ENCODE results near the gene KCNV2. TPM values are rescaled to one million over a fixed set of nuclear protein-coding genes. Genes with fewer than 3 reads are reported as not detected.

KCNV2 gene
- total and polyA plus RNA-seq, 2 experiments from 2014 or later, result 0.60 TPM; not detected in 1

DNA sequence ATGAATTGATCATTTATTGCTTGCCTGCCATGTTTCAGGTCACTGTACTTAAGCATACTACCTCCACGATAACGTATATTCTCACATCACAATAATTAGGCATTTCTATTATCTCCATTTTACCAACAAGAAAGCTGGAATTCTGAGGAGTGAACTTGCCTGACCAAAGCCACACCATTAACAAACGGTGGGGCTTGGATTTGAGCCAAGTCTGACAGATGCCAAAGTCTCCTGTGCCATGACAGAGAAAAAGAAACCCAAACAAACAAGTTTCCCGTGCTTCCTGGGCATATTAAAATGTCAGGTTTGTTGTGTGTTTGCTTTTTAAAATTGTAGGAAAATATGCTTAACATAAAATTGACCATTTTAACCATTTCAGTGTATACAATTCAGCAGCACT lies 40.8 kb upstream of the KCNV2 start:
- Histone ChIP-seq H3K9me2 (ENCODE audit: insufficient read depth) (peaks cover 3% of the 10 kb centered on the region; the same call in 1 of the 2 replicates), H2AFZ (no peak overlapping the region), H3K27ac (ENCODE audit: low read depth) (no peak overlapping the region), H3K36me3 (ENCODE audit: insufficient read depth) (no peaks in the 10 kb centered on the region), H3K4me3 (no peak overlapping the region), H3K4me2 (no peak overlapping the region), H4K20me1 (replicated peaks; ENCODE audit: insufficient read depth) (no peaks in the 10 kb centered on the region), H3K79me2 (replicated peaks; ENCODE audit: insufficient read depth) (no peaks in the 10 kb centered on the region), H3K4me1 (ENCODE audit: insufficient read depth) (peaks cover 21% of the 10 kb centered on the region), H3K27me3 (ENCODE audit: insufficient read depth) (no peaks in the 10 kb centered on the region), H3F3A (replicated peaks; ENCODE audit: low read depth) (no peaks in the 10 kb centered on the region)
- H3K27me3 Mint-ChIP-seq (ENCODE audit: insufficient read depth, low read depth, poor library complexity), result no peaks in the 10 kb centered on the region
- peaks cover 16% of the 10 kb centered on the region for H3K4me1 Mint-ChIP-seq
- H3K27ac Mint-ChIP-seq, result no peak overlapping the region
- H3K9me3 Mint-ChIP-seq, result no peaks in the 10 kb centered on the region
- no peak overlapping the region for H3K4me3 Mint-ChIP-seq
- TF ChIP-seq, protein P1, sequence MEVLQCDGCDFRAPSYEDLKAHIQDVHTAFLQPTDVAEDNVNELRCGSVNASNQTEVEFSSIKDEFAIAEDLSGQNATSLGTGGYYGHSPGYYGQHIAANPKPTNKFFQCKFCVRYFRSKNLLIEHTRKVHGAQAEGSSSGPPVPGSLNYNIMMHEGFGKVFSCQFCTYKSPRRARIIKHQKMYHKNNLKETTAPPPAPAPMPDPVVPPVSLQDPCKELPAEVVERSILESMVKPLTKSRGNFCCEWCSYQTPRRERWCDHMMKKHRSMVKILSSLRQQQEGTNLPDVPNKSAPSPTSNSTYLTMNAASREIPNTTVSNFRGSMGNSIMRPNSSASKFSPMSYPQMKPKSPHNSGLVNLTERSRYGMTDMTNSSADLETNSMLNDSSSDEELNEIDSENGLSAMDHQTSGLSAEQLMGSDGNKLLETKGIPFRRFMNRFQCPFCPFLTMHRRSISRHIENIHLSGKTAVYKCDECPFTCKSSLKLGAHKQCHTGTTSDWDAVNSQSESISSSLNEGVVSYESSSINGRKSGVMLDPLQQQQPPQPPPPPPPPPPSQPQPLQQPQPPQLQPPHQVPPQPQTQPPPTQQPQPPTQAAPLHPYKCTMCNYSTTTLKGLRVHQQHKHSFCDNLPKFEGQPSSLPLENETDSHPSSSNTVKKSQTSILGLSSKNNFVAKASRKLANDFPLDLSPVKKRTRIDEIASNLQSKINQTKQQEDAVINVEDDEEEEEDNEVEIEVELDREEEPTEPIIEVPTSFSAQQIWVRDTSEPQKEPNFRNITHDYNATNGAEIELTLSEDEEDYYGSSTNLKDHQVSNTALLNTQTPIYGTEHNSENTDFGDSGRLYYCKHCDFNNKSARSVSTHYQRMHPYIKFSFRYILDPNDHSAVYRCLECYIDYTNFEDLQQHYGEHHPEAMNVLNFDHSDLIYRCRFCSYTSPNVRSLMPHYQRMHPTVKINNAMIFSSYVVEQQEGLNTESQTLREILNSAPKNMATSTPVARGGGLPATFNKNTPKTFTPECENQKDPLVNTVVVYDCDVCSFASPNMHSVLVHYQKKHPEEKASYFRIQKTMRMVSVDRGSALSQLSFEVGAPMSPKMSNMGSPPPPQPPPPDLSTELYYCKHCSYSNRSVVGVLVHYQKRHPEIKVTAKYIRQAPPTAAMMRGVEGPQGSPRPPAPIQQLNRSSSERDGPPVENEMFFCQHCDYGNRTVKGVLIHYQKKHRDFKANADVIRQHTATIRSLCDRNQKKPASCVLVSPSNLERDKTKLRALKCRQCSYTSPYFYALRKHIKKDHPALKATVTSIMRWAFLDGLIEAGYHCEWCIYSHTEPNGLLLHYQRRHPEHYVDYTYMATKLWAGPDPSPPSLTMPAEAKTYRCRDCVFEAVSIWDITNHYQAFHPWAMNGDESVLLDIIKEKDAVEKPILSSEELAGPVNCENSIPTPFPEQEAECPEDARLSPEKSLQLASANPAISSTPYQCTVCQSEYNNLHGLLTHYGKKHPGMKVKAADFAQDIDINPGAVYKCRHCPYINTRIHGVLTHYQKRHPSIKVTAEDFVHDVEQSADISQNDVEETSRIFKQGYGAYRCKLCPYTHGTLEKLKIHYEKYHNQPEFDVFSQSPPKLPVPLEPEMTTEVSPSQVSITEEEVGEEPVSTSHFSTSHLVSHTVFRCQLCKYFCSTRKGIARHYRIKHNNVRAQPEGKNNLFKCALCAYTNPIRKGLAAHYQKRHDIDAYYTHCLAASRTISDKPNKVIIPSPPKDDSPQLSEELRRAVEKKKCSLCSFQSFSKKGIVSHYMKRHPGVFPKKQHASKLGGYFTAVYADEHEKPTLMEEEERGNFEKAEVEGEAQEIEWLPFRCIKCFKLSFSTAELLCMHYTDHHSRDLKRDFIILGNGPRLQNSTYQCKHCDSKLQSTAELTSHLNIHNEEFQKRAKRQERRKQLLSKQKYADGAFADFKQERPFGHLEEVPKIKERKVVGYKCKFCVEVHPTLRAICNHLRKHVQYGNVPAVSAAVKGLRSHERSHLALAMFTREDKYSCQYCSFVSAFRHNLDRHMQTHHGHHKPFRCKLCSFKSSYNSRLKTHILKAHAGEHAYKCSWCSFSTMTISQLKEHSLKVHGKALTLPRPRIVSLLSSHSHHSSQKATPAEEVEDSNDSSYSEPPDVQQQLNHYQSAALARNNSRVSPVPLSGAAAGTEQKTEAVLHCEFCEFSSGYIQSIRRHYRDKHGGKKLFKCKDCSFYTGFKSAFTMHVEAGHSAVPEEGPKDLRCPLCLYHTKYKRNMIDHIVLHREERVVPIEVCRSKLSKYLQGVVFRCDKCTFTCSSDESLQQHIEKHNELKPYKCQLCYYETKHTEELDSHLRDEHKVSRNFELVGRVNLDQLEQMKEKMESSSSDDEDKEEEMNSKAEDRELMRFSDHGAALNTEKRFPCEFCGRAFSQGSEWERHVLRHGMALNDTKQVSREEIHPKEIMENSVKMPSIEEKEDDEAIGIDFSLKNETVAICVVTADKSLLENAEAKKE (CRISPR knock-in tag; IDR thresholded peaks at IDR 0.05), result no peak
- TF ChIP-seq NANOG (IDR thresholded peaks at IDR 0.05; ENCODE audit: borderline replicate concordance) (no peak), EZH2 (IDR thresholded peaks at IDR 0.05; ENCODE audit: low read depth, unreplicated experiment) (no peak), CREB1 (CRISPR knock-in tag; IDR thresholded peaks at IDR 0.05; ENCODE audit: low read depth) (no peak), ZNF114 (CRISPR knock-in tag; IDR thresholded peaks at IDR 0.05) (no peak), STAT1 (IDR thresholded peaks at IDR 0.05; ENCODE audit: unreplicated experiment) (no peak), ETS1 (IDR thresholded peaks at IDR 0.05) (no peak), ZNF331 (CRISPR knock-in tag; IDR thresholded peaks at IDR 0.05; ENCODE audit: low read depth) (no peak), EZH2phosphoT487 (IDR thresholded peaks at IDR 0.05; ENCODE audit: unreplicated experiment) (no peak), JUNB (IDR thresholded peaks at IDR 0.05; ENCODE audit: unreplicated experiment) (no peak), POLR2AphosphoS5 (IDR thresholded peaks at IDR 0.05; ENCODE audit: low read depth) (no peak), REST (IDR thresholded peaks at IDR 0.05; ENCODE audit: unreplicated experiment) (no peak)
- TF ChIP-seq, protein P2, sequence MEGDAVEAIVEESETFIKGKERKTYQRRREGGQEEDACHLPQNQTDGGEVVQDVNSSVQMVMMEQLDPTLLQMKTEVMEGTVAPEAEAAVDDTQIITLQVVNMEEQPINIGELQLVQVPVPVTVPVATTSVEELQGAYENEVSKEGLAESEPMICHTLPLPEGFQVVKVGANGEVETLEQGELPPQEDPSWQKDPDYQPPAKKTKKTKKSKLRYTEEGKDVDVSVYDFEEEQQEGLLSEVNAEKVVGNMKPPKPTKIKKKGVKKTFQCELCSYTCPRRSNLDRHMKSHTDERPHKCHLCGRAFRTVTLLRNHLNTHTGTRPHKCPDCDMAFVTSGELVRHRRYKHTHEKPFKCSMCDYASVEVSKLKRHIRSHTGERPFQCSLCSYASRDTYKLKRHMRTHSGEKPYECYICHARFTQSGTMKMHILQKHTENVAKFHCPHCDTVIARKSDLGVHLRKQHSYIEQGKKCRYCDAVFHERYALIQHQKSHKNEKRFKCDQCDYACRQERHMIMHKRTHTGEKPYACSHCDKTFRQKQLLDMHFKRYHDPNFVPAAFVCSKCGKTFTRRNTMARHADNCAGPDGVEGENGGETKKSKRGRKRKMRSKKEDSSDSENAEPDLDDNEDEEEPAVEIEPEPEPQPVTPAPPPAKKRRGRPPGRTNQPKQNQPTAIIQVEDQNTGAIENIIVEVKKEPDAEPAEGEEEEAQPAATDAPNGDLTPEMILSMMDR (conservative IDR thresholded peaks at IDR 0.05; ENCODE audit: low read depth in 2 of 2), result no peak
- DNase-seq (ENCODE audit: low spot score) (no peak), ATAC-seq (no peak)
- H3K36me3 Mint-ChIP-seq (ENCODE audit: low read depth), result no peaks in the 10 kb centered on the region

Measured in GM23338 (cell line).